HG03060 (cell line): Measurements from ENCODE around the gene CNRIP1.
A peak's percentile ranks its signal among the peaks of the same experiment; 100 is the strongest.

Experiments used
- ATAC-seq: cut with Tn5 transposase; IDR thresholded peaks from one replicate; pipeline ENCODE4 v1.9.1; 2021; ENCODE audit warnings: low read depth, moderate number of reproducible peaks; ENCODE audit not compliant: unreplicated experiment

CNRIP1 gene

GRCh38 chr2:68253219-68254068 lies 66.3 kb downstream of the CNRIP1 start:
- ATAC-seq = no peak

GRCh38 chr2:68252400-68253218 lies 67.1 kb downstream of the CNRIP1 start, which contains the start of gene PPP3R1:
Gene PPP3R1, minus strand, starts transcription at chr2:68252532. Its CDS starts 405 bp downstream, at chr2:68252127.
- ATAC-seq = peak; percentile 50

- no peak for ATAC-seq
Measured at GRCh38 chr2:68251855-68252399, 67.8 kb downstream of the CNRIP1 start.

GRCh38 chr2:68251187-68251854 lies 68.4 kb downstream of the CNRIP1 start:
- ATAC-seq = peak; percentile 62

GRCh38 chr2:68250652-68251186 lies 69.0 kb downstream of the CNRIP1 start:
- no peak for ATAC-seq

- no peak for ATAC-seq
Measured at GRCh38 chr2:68250196-68250595, 69.6 kb downstream of the CNRIP1 start.

GRCh38 chr2:68248806-68249205 lies 70.9 kb downstream of the CNRIP1 start:
- no peak for ATAC-seq

GRCh38 chr2:68248361-68248760 lies 71.4 kb downstream of the CNRIP1 start:
- ATAC-seq = no peak

GRCh38 chr2:68246396-68246795 lies 73.4 kb downstream of the CNRIP1 start:
- ATAC-seq = no peak

- no peak for ATAC-seq
Measured at GRCh38 chr2:68245672-68246071, 74.1 kb downstream of the CNRIP1 start.

- ATAC-seq = no peak
Measured at GRCh38 chr2:68245066-68245465, 74.7 kb downstream of the CNRIP1 start.

GRCh38 chr2:68244456-68244855 lies 75.3 kb downstream of the CNRIP1 start:
- no peak for ATAC-seq
